ENCODE data around the gene LILRA6.

Gene LILRA6

DNA sequence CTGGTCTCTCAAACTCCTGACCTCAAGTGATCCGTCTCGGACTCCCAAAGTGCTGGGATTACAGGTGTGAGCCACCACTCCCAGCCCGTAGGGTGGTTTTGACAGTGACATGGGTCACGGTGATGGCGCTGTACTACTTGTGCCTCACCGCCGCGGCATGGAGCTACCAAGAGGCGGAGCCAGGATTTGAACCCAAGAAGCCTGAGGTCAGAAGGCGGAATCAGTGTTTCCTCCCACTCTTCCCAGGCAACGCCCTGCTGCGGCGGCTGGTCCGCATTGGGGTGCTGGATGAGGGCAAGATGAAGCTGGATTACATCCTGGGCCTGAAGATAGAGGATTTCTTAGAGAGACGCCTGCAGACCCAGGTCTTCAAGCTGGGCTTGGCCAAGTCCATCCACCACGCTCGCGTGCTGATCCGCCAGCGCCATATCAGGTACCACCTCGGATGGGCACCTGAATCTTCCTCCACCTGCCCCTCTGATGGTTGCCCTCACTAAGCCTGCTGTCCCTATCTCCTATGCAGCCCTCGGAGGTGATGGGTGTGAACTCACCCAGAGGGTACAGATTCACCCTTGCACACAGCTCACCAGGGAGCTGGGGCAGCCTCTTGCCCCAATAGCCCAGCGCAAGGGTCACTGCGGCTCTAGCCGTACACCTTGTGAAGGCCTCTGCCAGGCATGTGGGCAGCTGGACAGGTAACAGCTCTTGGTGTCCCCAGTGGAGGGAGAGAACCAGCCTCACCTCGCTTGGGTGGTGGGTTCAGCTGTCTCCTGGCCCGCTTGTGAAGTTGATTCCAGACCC, 36.4 kb downstream of the LILRA6 start:
- ChIA-PET CTCF (interaction anchor here (1.6 to 4.0 kb wide), 3 partner anchors 17 to 60 kb away, joined by 5 to 22 read pairs (median 8); partner anchors contain the start of genes LENG1, MBOAT7 and TSEN34), POLR2A (interaction anchor here (2.1 to 5.7 kb wide), 3 partner anchors 11 to 17 kb away, joined by 4 to 30 read pairs (median 14); partner anchors contain the start of genes MBOAT7 and TSEN34)
- TF ChIP-seq, protein P1, sequence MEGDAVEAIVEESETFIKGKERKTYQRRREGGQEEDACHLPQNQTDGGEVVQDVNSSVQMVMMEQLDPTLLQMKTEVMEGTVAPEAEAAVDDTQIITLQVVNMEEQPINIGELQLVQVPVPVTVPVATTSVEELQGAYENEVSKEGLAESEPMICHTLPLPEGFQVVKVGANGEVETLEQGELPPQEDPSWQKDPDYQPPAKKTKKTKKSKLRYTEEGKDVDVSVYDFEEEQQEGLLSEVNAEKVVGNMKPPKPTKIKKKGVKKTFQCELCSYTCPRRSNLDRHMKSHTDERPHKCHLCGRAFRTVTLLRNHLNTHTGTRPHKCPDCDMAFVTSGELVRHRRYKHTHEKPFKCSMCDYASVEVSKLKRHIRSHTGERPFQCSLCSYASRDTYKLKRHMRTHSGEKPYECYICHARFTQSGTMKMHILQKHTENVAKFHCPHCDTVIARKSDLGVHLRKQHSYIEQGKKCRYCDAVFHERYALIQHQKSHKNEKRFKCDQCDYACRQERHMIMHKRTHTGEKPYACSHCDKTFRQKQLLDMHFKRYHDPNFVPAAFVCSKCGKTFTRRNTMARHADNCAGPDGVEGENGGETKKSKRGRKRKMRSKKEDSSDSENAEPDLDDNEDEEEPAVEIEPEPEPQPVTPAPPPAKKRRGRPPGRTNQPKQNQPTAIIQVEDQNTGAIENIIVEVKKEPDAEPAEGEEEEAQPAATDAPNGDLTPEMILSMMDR (IDR thresholded peaks at IDR 0.05; ENCODE audit: control extremely low read depth, extremely low read depth, low read depth, missing control alignments): no peak
- DNase-seq (ENCODE audit: extremely low spot score): no peak

DNA sequence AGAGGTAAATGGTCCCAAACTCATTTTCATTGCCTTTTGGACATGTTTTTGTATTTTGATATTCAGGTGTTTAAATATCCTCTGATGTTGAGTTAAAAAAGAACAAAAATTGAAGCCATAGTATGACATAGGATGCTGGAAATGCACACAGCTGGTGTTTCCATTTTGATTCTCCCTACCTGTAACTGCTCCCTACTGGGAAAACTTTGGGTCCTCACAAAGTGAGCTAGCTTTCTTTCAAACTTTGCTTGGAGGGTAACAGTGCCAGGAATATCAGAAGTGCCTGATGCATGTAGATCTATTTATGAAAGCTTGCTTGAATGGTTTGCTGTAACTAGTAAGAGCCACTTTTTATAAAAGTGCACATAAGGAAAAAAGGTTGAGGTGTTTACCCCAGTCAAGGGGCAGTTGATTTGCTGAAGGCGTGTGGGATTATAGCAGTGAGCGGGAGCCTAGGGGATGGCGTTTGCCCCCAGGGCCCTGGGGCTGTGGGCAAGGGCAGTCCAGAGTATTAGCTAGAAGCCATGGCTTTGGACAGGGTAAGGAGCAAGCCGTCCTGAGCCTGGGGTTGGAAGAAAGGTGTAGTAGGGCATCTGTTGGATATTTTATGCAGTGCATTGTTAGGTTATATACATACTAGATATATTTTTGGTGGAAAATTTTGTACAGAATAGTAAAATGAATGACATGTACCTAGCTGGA, 37.7 kb downstream of the LILRA6 start:
- no peak for DNase-seq (ENCODE audit: extremely low spot score)
- CTCF ChIA-PET: interaction anchor here (3.1 to 4.0 kb wide), 2 partner anchors 15 to 61 kb away, joined by 8 to 22 read pairs; partner anchors contain the start of genes MBOAT7 and TSEN34
- TF ChIP-seq, protein P1 (IDR thresholded peaks at IDR 0.05; ENCODE audit: control extremely low read depth, extremely low read depth, low read depth, missing control alignments): no peak
- POLR2A ChIA-PET: interaction anchor here (1.1 to 5.7 kb wide), 4 partner anchors 13 to 45 kb away, joined by 3 to 30 read pairs (median 9); partner anchors contain the start of genes LENG1, MBOAT7 and TSEN34

DNA sequence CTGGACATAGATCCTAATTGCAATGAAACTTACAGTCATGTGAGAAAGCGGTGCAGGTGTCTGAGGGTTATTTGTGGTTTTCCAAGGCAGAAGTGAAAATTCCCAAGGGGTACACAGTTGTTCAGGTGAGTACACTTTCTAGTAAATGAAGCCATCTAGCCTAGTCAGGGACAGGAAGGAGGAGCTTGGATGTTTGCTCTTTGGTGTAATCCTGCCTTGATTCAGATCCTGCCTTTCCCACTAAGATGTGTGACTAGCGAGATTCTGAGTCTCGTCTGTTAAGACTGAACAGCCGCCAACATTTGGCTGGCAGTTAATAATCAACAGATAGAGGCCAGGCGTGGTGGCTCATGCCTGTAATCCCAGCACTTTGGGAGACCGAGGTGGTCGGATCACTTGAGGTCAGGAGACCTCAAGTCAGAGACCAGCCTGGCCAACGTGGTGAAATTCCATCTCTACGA, 39.4 kb downstream of the LILRA6 start:
- CTCF ChIA-PET: interaction anchor here (1.0 to 4.0 kb wide), 3 partner anchors 12 to 29 kb away, joined by 3 to 22 read pairs (median 7); partner anchors contain the start of genes MBOAT7 and TSEN34
- DNase-seq (ENCODE audit: extremely low spot score): no peak
- TF ChIP-seq, protein P1 (IDR thresholded peaks at IDR 0.05; ENCODE audit: control extremely low read depth, extremely low read depth, low read depth, missing control alignments): no peak
- POLR2A ChIA-PET: interaction anchor here (0.6 to 3.8 kb wide), 5 partner anchors 12 to 1428 kb away, joined by 3 to 102 read pairs (median 3); partner anchors contain the start of genes MBOAT7 and TSEN34

DNA sequence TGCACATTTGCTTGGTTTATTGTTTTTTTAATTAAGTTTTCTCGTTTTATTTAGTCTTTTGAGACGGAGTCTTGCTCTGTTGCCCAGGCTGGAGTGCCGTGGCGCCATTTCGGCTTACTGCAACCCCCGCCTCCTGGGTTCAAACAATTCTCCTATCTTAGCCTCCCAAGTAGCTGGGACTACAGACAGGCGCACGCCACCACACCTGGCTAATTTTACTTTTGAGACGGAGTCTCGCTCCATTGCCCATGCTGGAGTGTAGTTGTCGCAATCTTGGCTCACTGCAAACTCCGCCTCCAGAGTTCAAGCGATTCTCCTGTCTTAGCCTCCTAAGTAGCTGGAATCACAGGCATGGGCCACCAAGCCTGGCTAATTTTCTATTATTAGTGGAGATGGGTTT, 40.6 kb downstream of the LILRA6 start:
- CTCF ChIA-PET: interaction anchor here (1.0 to 3.0 kb wide), 2 partner anchors 13 to 30 kb away, joined by 3 to 7 read pairs; no protein-coding TSS in a partner anchor
- TF ChIP-seq, protein P1 (IDR thresholded peaks at IDR 0.05; ENCODE audit: control extremely low read depth, extremely low read depth, low read depth, missing control alignments): no peak
- no peak for DNase-seq (ENCODE audit: extremely low spot score)
- POLR2A ChIA-PET: interaction anchor here (2.9 to 3.8 kb wide), 2 partner anchors 11 to 65 kb away, joined by 18 to 102 read pairs; partner anchors contain the start of genes CNOT3, MBOAT7 and TSEN34

DNA sequence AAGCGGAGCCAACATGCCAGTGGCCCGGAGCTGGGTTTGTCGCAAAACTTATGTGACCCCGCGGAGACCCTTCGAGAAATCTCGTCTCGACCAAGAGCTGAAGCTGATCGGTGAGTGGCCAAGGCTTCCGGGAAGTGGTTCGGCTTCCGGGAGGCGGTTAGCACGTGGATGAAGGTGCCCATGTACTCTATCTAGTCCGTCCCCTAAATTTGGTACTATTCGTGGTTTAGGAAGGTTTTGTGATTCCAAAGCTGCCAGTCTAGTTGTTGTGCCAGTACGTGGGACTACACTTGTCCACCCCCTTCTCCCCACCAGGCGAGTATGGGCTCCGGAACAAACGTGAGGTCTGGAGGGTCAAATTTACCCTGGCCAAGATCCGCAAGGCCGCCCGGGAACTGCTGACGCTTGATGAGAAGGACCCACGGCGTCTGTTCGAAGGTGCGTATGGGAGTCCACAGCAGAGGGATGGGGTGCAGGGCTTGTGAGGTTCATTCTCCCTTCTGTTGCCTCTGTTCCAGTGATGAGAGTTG, 41.4 kb downstream of the LILRA6 start:
- ChIA-PET POLR2A (interaction anchor here (0.9 to 3.8 kb wide), 4 partner anchors 10 to 64 kb away, joined by 3 to 102 read pairs (median 14); partner anchors contain the start of genes CNOT3, MBOAT7 and TSEN34), CTCF (interaction anchor here (3.0 kb wide), 1 partner anchor 31 kb away, joined by 7 read pairs; no protein-coding TSS in a partner anchor)
- TF ChIP-seq, protein P1 (IDR thresholded peaks at IDR 0.05; ENCODE audit: control extremely low read depth, extremely low read depth, low read depth, missing control alignments): no peak
- no peak for DNase-seq (ENCODE audit: extremely low spot score)
